ENCODE measurements around the gene TCF12.

Gene TCF12

DNA sequence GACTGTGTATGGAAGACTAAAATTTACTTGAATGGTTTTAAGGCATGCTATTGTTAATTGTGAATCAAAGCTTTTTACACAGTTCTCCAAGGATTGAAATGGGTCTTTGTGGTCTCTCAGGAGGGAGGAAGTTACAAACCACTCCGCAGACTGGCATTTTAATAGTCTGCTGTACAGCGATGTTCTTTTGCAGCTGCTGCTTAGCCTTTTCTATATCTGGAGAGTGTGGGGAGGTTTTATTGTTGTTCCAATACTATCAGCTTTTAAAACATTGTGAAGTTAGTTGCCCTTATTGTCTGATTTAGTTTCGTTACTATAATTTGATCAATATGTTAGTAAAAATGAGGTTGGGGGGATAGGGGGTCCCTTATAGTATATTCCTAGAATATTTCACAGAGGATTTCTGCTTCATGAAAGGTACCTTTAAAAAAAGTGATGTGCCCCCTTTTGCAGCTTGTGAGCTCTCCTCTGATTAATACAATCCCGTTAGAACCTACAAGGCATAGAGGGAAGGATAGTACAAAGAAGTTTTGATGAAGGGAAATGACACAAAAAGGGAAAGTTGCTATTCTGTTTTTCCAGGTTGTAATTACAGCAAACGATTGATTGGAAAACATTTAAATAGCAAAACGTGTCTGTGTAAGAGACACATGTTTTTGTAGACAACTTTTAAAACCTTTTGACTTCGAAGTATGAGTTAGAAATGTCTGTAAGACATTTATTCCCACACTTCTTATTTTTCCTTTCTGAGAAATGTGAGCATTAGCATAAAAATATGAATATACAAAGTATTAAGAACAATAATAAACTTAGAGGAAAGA is 299.5 kb downstream of the TCF12 start:
- no peaks in the 10 kb centered on the region for H3K27me3 Mint-ChIP-seq
- no peaks in the 10 kb centered on the region for H3K9me3 Mint-ChIP-seq
- peak overlapping the region; percentile 30 for H3K4me3 Mint-ChIP-seq
- H3K4me1 Mint-ChIP-seq, result peaks cover 26% of the 10 kb centered on the region
- H3K36me3 Mint-ChIP-seq, result no peaks in the 10 kb centered on the region
- ATAC-seq (ENCODE audit: low read depth) (no peak), DNase-seq (ENCODE audit: low spot score in 2 of 2) (no peak)
- H3K27ac Mint-ChIP-seq, result no peak overlapping the region

DNA sequence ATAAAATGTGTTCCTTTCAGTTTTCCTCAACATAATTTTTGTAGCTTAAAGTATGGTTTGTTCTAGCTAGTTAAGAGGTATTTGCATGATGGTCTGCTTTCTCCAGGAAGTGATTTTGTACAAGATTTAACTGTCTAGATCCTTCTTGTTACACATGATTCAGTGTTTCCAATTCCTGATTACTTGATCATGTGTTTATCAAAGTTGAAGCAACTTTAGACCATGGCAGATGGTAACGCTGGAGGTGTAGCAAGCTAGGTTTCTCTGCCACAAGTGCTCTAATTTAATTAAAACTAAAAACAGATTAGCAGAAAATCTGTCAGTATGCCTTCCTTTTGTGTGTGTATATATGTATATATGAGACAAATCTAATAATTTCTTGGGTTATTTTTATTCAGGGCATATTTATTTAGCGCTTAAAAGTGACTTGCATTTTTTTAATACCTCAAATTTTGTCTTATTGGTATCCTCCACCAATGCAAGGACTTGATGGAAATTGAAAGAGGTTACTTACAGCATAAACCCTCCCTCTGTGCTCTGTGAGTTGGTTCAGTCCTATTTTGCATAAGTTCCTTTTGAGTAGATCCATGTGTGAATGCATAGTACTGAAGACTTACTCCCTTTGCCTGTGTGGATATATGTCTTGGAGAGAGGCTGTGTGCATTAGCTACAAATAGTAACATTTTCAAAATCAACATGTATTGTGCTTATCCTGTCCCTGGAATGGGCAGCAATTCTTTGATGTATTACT is 300.6 kb downstream of the TCF12 start:
- no peaks in the 10 kb centered on the region for H3K27me3 Mint-ChIP-seq
- no peaks in the 10 kb centered on the region for H3K9me3 Mint-ChIP-seq
- DNase-seq (ENCODE audit: low spot score in 2 of 2), result peak in 1 of 2 donors; percentile 9
- ATAC-seq (ENCODE audit: low read depth), result peak; percentile 90
- H3K4me3 Mint-ChIP-seq, result peak overlapping the region; percentile 72
- H3K36me3 Mint-ChIP-seq, result no peaks in the 10 kb centered on the region
- H3K27ac Mint-ChIP-seq, result no peak overlapping the region
- H3K4me1 Mint-ChIP-seq, result peaks cover 23% of the 10 kb centered on the region

DNA sequence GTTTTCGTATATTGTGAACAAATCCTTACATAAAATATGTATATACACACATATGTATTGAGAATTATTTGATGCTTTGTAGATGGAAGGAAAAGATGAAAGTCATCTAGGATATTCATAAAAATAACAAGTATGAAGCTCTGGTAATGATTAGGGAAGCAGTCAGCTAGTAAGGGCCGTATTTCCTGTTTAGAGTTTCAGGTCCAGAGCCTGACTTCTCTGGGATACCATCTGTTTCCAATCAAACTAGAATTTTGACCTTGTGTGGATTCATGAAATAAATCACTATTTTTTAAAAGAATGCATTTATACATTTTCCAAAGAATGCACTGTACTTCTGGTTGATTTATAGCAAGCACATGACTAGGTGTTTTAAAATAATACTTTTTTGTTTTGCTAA is 301.8 kb downstream of the TCF12 start:
- no peak for ATAC-seq (ENCODE audit: low read depth)
- no peak for DNase-seq (ENCODE audit: low spot score in 2 of 2)
- peaks cover 18% of the 10 kb centered on the region for H3K4me1 Mint-ChIP-seq

GRCh38 chr15:57221134-57221533 is 302.7 kb downstream of the TCF12 start:
- H3K27ac Mint-ChIP-seq, result no peak overlapping the region
- H3K4me3 Mint-ChIP-seq, result no peak overlapping the region
- H3K27me3 Mint-ChIP-seq, result no peaks in the 10 kb centered on the region
- ATAC-seq (ENCODE audit: low read depth) (no peak), DNase-seq (ENCODE audit: low spot score in 2 of 2) (no peak)
- H3K4me1 Mint-ChIP-seq, result peaks cover 17% of the 10 kb centered on the region
- H3K9me3 Mint-ChIP-seq, result no peaks in the 10 kb centered on the region
- no peaks in the 10 kb centered on the region for H3K36me3 Mint-ChIP-seq

More for the DNA sequence above, 301.8 kb downstream of the TCF12 start:
- no peaks in the 10 kb centered on the region for H3K36me3 Mint-ChIP-seq
- H3K4me3 Mint-ChIP-seq, result no peak overlapping the region
- no peak overlapping the region for H3K27ac Mint-ChIP-seq
- H3K27me3 Mint-ChIP-seq, result no peaks in the 10 kb centered on the region
- no peaks in the 10 kb centered on the region for H3K9me3 Mint-ChIP-seq

GRCh38 chr15:57223345-57223744 is 304.9 kb downstream of the TCF12 start:
- ATAC-seq (ENCODE audit: low read depth) (no peak), DNase-seq (ENCODE audit: low spot score in 2 of 2) (no peak)
- no peaks in the 10 kb centered on the region for H3K36me3 Mint-ChIP-seq
- no peak overlapping the region for H3K4me3 Mint-ChIP-seq
- no peaks in the 10 kb centered on the region for H3K27me3 Mint-ChIP-seq
- no peak overlapping the region for H3K27ac Mint-ChIP-seq
- H3K9me3 Mint-ChIP-seq, result no peaks in the 10 kb centered on the region
- peaks cover 12% of the 10 kb centered on the region for H3K4me1 Mint-ChIP-seq

DNA sequence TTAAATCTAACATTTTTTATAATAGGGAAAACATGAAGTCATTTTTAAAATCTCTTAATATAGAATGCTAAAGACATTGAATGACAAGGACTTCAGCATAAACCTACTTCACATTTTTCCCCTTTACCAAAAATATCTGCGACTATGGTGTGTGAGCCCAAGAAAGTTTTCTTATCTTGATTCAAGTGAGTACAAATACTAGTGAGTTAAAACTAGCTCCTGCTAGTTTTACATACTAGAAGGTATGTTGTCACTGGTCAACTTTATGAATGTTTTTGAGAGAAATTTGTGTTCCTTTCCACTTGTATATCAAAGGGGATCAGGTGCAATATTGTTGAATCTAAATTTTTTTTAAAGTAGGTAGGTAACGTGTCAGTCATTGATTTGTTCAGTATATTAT is 305.4 kb downstream of the TCF12 start:
- no peak overlapping the region for H3K4me3 Mint-ChIP-seq
- no peaks in the 10 kb centered on the region for H3K9me3 Mint-ChIP-seq
- no peak overlapping the region for H3K27ac Mint-ChIP-seq
- ATAC-seq (ENCODE audit: low read depth) (no peak), DNase-seq (ENCODE audit: low spot score in 2 of 2) (no peak)
- peaks cover 13% of the 10 kb centered on the region for H3K4me1 Mint-ChIP-seq
- no peaks in the 10 kb centered on the region for H3K36me3 Mint-ChIP-seq
- H3K27me3 Mint-ChIP-seq, result no peaks in the 10 kb centered on the region

- H3K36me3 Mint-ChIP-seq, result no peaks in the 10 kb centered on the region
- no peak overlapping the region for H3K27ac Mint-ChIP-seq
- H3K4me1 Mint-ChIP-seq, result peaks cover 11% of the 10 kb centered on the region
- DNase-seq (ENCODE audit: low spot score in 2 of 2), result no peak
- ATAC-seq (ENCODE audit: low read depth), result no peak
- no peaks in the 10 kb centered on the region for H3K27me3 Mint-ChIP-seq
- no peak overlapping the region for H3K4me3 Mint-ChIP-seq
- H3K9me3 Mint-ChIP-seq, result no peaks in the 10 kb centered on the region
Observed at GRCh38 chr15:57224664-57225063, 306.2 kb downstream of the TCF12 start.

DNA sequence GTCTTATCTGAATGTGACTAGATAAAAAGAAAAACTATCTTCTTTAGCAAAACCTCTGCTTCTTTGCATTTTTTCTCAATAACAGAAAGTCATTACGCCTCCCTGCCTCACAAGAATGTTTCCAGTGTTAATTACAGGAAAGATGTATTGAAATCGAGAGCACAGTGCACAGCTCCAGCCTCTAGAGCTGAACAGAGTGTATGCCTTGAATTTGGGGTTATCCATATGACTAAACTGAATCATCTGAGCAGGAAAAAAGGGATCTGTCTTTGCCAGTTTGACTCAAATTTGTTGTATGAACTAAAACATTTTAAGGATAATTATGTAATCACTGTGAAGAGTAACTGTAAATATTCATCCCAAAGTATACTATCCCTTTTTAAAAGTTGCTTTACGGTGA is 308.7 kb downstream of the TCF12 start:
- Mint-ChIP-seq H3K4me3 (no peak overlapping the region), H3K4me1 (peaks cover 7% of the 10 kb centered on the region), H3K9me3 (no peaks in the 10 kb centered on the region), H3K27ac (peak overlapping the region; percentile 29), H3K27me3 (no peaks in the 10 kb centered on the region), H3K36me3 (peaks cover under 1% of the 10 kb centered on the region)
- ATAC-seq (ENCODE audit: low read depth) (no peak), DNase-seq (ENCODE audit: low spot score in 2 of 2) (no peak)

DNA sequence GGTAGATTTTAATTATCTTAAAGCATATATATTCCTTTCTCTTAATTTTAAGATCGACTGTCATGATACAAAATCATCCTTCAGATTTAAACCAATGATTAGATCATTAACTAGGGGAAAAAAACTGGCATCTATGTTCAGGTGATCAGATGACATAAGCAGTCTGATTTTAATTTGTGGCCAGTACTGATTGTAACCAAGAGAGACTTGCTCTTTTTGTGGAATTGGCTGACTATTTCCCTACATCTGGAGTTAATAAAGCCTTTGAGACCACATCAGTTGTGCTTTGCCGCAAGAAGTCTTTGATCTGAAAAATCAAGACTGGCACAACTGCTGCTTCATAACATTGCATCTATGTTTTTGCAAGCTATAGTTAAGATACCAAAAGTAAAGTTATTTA is 309.5 kb downstream of the TCF12 start:
- Mint-ChIP-seq H3K27ac (no peak overlapping the region), H3K36me3 (peaks cover 5% of the 10 kb centered on the region)

GRCh38 chr15:57228395-57228794 is 310.0 kb downstream of the TCF12 start:
- DNase-seq (ENCODE audit: low spot score in 2 of 2) (no peak), ATAC-seq (ENCODE audit: low read depth) (no peak)
- H3K4me3 Mint-ChIP-seq, result no peak overlapping the region
- peaks cover 6% of the 10 kb centered on the region for H3K36me3 Mint-ChIP-seq
- H3K9me3 Mint-ChIP-seq, result no peaks in the 10 kb centered on the region
- H3K27ac Mint-ChIP-seq, result no peak overlapping the region
- H3K27me3 Mint-ChIP-seq, result no peaks in the 10 kb centered on the region
- H3K4me1 Mint-ChIP-seq, result peaks cover 9% of the 10 kb centered on the region

More for the DNA sequence above, 309.5 kb downstream of the TCF12 start:
- Mint-ChIP-seq H3K4me3 (no peak overlapping the region), H3K4me1 (peaks cover 9% of the 10 kb centered on the region), H3K27me3 (no peaks in the 10 kb centered on the region), H3K9me3 (no peaks in the 10 kb centered on the region)
- ATAC-seq (ENCODE audit: low read depth), result no peak
- DNase-seq (ENCODE audit: low spot score in 2 of 2), result no peak

DNA sequence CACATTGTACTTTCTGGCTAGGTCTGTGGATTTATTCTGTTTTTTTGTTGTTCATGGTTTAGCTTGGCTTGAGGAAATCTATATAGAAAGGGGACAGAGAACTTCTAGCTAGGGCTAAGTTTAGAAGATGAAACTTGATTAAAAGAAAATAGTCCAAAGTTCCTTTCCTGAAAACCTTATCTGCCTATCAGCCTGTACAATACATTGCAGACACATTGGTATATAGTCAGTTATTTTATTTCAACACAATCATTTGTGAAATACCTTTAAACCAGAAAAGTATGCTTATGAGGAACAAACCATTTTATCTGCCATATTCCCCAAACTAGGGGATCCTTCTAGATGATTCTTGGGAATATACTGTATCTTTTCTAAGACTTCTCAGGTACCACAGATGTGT is 310.6 kb downstream of the TCF12 start:
- Mint-ChIP-seq H3K27me3 (no peaks in the 10 kb centered on the region), H3K36me3 (peaks cover 11% of the 10 kb centered on the region), H3K27ac (no peak overlapping the region), H3K9me3 (no peaks in the 10 kb centered on the region), H3K4me1 (peaks cover 9% of the 10 kb centered on the region), H3K4me3 (no peak overlapping the region)
- DNase-seq (ENCODE audit: low spot score in 2 of 2) (no peak), ATAC-seq (ENCODE audit: low read depth) (no peak)

- H3K27ac Mint-ChIP-seq, result no peak overlapping the region
- H3K9me3 Mint-ChIP-seq, result no peaks in the 10 kb centered on the region
Observed at GRCh38 chr15:57231559-57231958, 313.1 kb downstream of the TCF12 start.

GRCh38 chr15:57234156-57234555 is 315.7 kb downstream of the TCF12 start:
- peaks cover 21% of the 10 kb centered on the region for H3K36me3 Mint-ChIP-seq
- H3K27me3 Mint-ChIP-seq, result no peaks in the 10 kb centered on the region
- no peak overlapping the region for H3K4me3 Mint-ChIP-seq
- H3K27ac Mint-ChIP-seq, result no peak overlapping the region
- no peak for ATAC-seq (ENCODE audit: low read depth)
- H3K9me3 Mint-ChIP-seq, result no peaks in the 10 kb centered on the region
- DNase-seq (ENCODE audit: low spot score in 2 of 2), result no peak
- peaks cover 4% of the 10 kb centered on the region for H3K4me1 Mint-ChIP-seq

More at GRCh38 chr15:57231559-57231958, 313.1 kb downstream of the TCF12 start:
- H3K36me3 Mint-ChIP-seq, result peaks cover 17% of the 10 kb centered on the region
- no peaks in the 10 kb centered on the region for H3K27me3 Mint-ChIP-seq
- ATAC-seq (ENCODE audit: low read depth) (no peak), DNase-seq (ENCODE audit: low spot score in 2 of 2) (no peak)
- peaks cover 9% of the 10 kb centered on the region for H3K4me1 Mint-ChIP-seq
- H3K4me3 Mint-ChIP-seq, result no peak overlapping the region

DNA sequence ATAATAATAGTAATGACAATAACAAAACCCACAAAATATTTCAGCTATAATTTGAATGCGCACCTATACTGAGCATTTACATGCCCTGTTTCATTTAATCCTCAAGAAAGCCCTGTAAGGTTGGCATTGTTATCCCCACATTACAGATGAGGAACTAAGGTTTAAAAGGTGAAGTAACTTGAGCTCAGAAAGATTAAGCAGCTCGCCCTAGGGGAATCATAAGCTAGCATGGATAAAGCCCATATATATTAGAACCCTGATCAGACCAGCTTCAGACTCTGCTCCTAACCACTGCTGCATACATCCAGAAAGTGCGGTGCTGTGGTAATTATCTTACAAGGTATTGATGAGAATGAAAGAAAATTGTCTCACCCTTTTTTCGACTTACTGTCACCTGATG is 316.7 kb downstream of the TCF12 start:
- peaks cover 8% of the 10 kb centered on the region for H3K4me1 Mint-ChIP-seq
- peaks cover 28% of the 10 kb centered on the region for H3K36me3 Mint-ChIP-seq
- H3K27ac Mint-ChIP-seq, result no peak overlapping the region
- no peak for DNase-seq (ENCODE audit: low spot score in 2 of 2)
- H3K27me3 Mint-ChIP-seq, result no peaks in the 10 kb centered on the region
- no peaks in the 10 kb centered on the region for H3K9me3 Mint-ChIP-seq
- ATAC-seq (ENCODE audit: low read depth), result no peak
- no peak overlapping the region for H3K4me3 Mint-ChIP-seq
